CD4-positive, alpha-beta T cell (primary cell): Measurements from ENCODE around the gene RAI14. TPM values are rescaled to one million over a fixed set of nuclear protein-coding genes. Genes with fewer than 3 reads are reported as not detected.

ENCODE experiments used
- ATAC-seq: fragments of 200-7000 bp; cut with Tn5 transposase; one replicate; pipeline ENCODE4 v1.10.0; 2022; ENCODE audit warnings: mild to moderate bottlenecking; ENCODE audit not compliant: poor library complexity
- CTCF ChIA-PET: fragments of 350-600 bp; sonication (Branson Sonifier 250); formaldehyde crosslinking; loops from one replicate; lab custom pipeline; 2021; ENCODE audit warnings: antibody characterized with exemption, inconsistent platforms; lab: Charles Lee
- POLR2A ChIA-PET: fragments of 350-600 bp; sonication (Branson Sonifier 250); formaldehyde crosslinking; loops from one replicate; lab custom pipeline; 2021; ENCODE audit warnings: antibody characterized with exemption, inconsistent platforms; lab: Charles Lee
- DNase-seq, 14 experiments: peaks; one replicate each; pipeline ENCODE4 v3.0.0-alpha.2; 2013 to 2020; ENCODE audit warnings: mixed read lengths in 2 of 14
- H3K27ac ChIP-seq, 2 donors: one replicate each; pipeline versions ENCODE4 v1.5.1 to v1.7.0; 2013; ENCODE audit warnings: low read length in 2 of 2, low read depth in 1 of 2, mild to moderate bottlenecking in 1 of 2
- H3K27me3 ChIP-seq, 2 experiments: 1 replicate in 1 of 2; 2 replicates in 1 of 2; pipeline versions ENCODE4 v1.6.1 to v1.7.0; 2013; ENCODE audit warnings: low read length in 2 of 2, control low read depth in 1 of 2, mild to moderate bottlenecking in 1 of 2, moderate library complexity in 1 of 2; ENCODE audit not compliant: insufficient read depth in 2 of 2, control insufficient read depth in 1 of 2
- H3K36me3 ChIP-seq: one replicate; pipeline ENCODE4 v1.6.1; 2013; ENCODE audit warnings: low read length, control low read depth; ENCODE audit not compliant: insufficient read depth
- H3K4me1 ChIP-seq: one replicate; pipeline ENCODE4 v1.6.1; 2013; ENCODE audit warnings: low read length, control low read depth; ENCODE audit not compliant: insufficient read depth
- H3K4me3 ChIP-seq: one replicate; pipeline ENCODE4 v1.5.1; 2013; ENCODE audit warnings: mild to moderate bottlenecking, low read length, moderate library complexity
- H3K9me3 ChIP-seq, 2 experiments: 1 replicate in 1 of 2; 2 replicates in 1 of 2; pipeline versions ENCODE4 v1.6.1 to v1.7.0; 2013; ENCODE audit warnings: low read length in 2 of 2, mild to moderate bottlenecking in 2 of 2, control low read depth in 1 of 2, moderate library complexity in 1 of 2; ENCODE audit not compliant: control insufficient read depth in 1 of 2, insufficient read depth in 1 of 2
- H3K27ac Mint-ChIP-seq: one replicate; pipeline ENCODE4 v1.8.0; 2020; ENCODE audit warnings: mixed read lengths
- H3K27me3 Mint-ChIP-seq: one replicate; pipeline ENCODE4 v1.8.0; 2021; ENCODE audit warnings: mixed read lengths
- H3K36me3 Mint-ChIP-seq: one replicate; pipeline ENCODE4 v1.8.0; 2021; ENCODE audit warnings: low read depth, mixed read lengths
- H3K4me1 Mint-ChIP-seq: one replicate; pipeline ENCODE4 v1.8.0; 2021; ENCODE audit warnings: low read depth, mixed read lengths
- H3K4me3 Mint-ChIP-seq: one replicate; pipeline ENCODE4 v1.8.0; 2020; ENCODE audit warnings: mild to moderate bottlenecking, mixed read lengths
- H3K9me3 Mint-ChIP-seq: one replicate; pipeline ENCODE4 v1.8.0; 2020; ENCODE audit warnings: mixed read lengths
- intact Hi-C, 2 experiments: fragments of 100-400 bp; cut with DNase I in 1 of 2; cut with micrococcal nuclease in 1 of 2; formaldehyde crosslinking; loops; one replicate each; pipeline versions ENCODE4 v1.15.1 to v1.9.0; 2023 to 2025; cut with DNase I, micrococcal nuclease
- total RNA-seq, 174 experiments: library from RNA in 2 of 174; stranded (reverse) in 2 of 174; gene quantifications; one replicate each; pipeline ENCODE4 v1.2.3 and lab custom pipeline; 2021 to 2026
- TF ChIP-seq, protein P1 (sequence below): fragments of 200-600 bp; IDR thresholded peaks from one replicate; pipeline ENCODE4 v1.8.0; 2022; ENCODE audit warnings: antibody characterized with exemption, mild to moderate bottlenecking

Gene RAI14
- total RNA-seq, 2 experiments from 2014 or later: 0.20 to 0.60 TPM

DNA sequence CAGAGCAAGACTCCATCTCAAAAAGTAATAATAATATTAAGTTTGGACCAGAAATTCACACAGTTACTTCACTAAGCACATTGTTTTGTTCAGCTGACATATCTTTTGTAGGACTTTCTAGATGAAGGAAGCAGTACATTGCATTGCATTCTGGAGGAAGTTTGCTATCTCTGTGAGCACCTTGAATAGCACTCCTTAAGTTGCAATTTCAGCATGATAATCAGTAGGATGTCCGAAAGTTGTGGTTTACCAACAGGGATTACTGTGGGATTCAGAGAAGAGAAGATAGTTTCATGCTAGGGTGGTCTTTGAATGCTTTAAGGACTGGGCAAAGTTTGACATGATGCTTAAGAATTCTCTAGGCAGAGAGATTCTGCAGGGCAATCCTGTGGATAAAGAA, 164.5 kb downstream of the RAI14 start:
- no peak overlapping the region for H3K27ac Mint-ChIP-seq
- ChIA-PET CTCF (no interaction called here), POLR2A (no interaction called here)
- peaks cover 5% of the 10 kb centered on the region for H3K27me3 Mint-ChIP-seq
- DNase-seq: no peak
- H3K36me3 ChIP-seq: no peaks in the 10 kb centered on the region
- no peak overlapping the region for H3K27ac ChIP-seq
- H3K27me3 ChIP-seq: peaks cover 0 to 3% of the 10 kb centered on the region in 2 experiments
- intact Hi-C loops: no loop called here
- TF ChIP-seq, protein P1, sequence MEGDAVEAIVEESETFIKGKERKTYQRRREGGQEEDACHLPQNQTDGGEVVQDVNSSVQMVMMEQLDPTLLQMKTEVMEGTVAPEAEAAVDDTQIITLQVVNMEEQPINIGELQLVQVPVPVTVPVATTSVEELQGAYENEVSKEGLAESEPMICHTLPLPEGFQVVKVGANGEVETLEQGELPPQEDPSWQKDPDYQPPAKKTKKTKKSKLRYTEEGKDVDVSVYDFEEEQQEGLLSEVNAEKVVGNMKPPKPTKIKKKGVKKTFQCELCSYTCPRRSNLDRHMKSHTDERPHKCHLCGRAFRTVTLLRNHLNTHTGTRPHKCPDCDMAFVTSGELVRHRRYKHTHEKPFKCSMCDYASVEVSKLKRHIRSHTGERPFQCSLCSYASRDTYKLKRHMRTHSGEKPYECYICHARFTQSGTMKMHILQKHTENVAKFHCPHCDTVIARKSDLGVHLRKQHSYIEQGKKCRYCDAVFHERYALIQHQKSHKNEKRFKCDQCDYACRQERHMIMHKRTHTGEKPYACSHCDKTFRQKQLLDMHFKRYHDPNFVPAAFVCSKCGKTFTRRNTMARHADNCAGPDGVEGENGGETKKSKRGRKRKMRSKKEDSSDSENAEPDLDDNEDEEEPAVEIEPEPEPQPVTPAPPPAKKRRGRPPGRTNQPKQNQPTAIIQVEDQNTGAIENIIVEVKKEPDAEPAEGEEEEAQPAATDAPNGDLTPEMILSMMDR: no peak
- no peak overlapping the region for H3K4me3 ChIP-seq
- H3K4me1 ChIP-seq: no peaks in the 10 kb centered on the region
- H3K9me3 Mint-ChIP-seq: no peaks in the 10 kb centered on the region
- H3K9me3 ChIP-seq: no peaks in the 10 kb centered on the region
- no peaks in the 10 kb centered on the region for H3K4me1 Mint-ChIP-seq
- no peak for ATAC-seq
- no peaks in the 10 kb centered on the region for H3K36me3 Mint-ChIP-seq
- H3K4me3 Mint-ChIP-seq: no peak overlapping the region

DNA sequence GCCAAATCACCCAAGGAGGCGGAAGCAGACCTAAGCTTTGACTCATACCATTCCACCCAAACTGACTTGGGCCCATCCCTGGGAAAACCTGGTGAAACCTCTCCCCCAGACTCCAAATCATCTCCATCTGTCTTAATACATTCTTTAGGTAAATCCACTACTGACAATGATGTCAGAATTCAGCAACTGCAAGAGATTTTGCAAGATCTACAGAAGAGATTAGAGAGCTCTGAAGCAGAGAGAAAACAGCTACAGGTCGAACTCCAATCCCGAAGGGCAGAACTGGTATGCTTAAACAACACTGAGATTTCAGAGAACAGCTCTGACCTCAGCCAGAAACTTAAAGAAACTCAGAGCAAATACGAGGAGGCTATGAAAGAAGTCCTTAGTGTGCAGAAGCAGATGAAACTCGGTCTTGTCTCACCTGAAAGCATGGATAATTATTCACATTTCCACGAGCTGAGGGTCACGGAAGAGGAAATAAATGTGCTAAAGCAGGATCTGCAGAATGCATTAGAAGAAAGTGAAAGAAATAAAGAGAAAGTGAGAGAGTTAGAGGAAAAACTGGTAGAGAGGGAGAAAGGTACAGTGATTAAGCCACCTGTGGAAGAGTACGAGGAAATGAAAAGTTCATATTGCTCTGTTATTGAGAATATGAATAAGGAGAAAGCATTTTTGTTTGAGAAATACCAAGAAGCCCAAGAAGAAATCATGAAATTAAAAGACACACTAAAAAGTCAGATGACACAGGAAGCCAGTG, 167.0 kb downstream of the RAI14 start:
- H3K27ac ChIP-seq: no peak overlapping the region
- Mint-ChIP-seq H3K27ac (no peak overlapping the region), H3K27me3 (peaks cover 5% of the 10 kb centered on the region)

DNA sequence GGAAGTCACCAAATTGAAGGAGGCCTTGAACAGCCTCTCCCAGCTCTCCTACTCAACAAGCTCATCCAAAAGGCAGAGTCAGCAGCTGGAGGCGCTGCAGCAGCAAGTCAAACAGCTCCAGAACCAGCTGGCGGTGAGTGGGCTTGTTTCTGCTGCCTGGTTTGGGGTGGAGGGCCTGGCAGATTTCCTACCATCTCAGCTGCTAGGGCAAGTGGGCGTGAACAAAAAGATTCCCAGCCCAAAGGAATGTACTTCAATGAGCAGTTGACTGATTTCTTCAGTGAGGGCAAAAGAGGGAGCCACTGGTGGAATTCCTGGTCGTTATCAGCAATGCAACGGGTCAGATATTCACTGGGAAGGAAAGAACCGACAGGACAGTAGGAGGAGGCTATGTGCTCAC, 170.2 kb downstream of the RAI14 start:
- Mint-ChIP-seq H3K27ac (no peak overlapping the region), H3K4me3 (no peak overlapping the region), H3K36me3 (no peaks in the 10 kb centered on the region), H3K9me3 (no peaks in the 10 kb centered on the region), H3K4me1 (no peaks in the 10 kb centered on the region), H3K27me3 (peaks cover 5% of the 10 kb centered on the region)
- ChIA-PET POLR2A (no interaction called here), CTCF (no interaction called here)
- Histone ChIP-seq H3K27ac (no peak overlapping the region), H3K36me3 (no peaks in the 10 kb centered on the region), H3K4me1 (no peaks in the 10 kb centered on the region), H3K4me3 (no peak overlapping the region), H3K9me3 (no peaks in the 10 kb centered on the region), H3K27me3 (peaks cover 0 to 3% of the 10 kb centered on the region in 2 experiments)
- TF ChIP-seq, protein P1: no peak
- intact Hi-C loops: no loop called here
- DNase-seq (no peak), ATAC-seq (no peak)

More for the DNA sequence above, 167.0 kb downstream of the RAI14 start:
- H3K27me3 ChIP-seq: peaks cover 0 to 3% of the 10 kb centered on the region in 2 experiments
- Mint-ChIP-seq H3K4me1 (no peaks in the 10 kb centered on the region), H3K9me3 (no peaks in the 10 kb centered on the region), H3K4me3 (no peak overlapping the region), H3K36me3 (no peaks in the 10 kb centered on the region)
- H3K36me3 ChIP-seq: no peaks in the 10 kb centered on the region
- H3K4me3 ChIP-seq: no peak overlapping the region
- ATAC-seq: no peak
- H3K9me3 ChIP-seq: no peaks in the 10 kb centered on the region
- ChIA-PET CTCF (interaction anchor here (1.2 kb wide), 1 partner anchor 10 kb away, joined by 3 read pairs; no protein-coding TSS in a partner anchor), POLR2A (no interaction called here)
- no peak for DNase-seq
- intact Hi-C loops: no loop called here
- TF ChIP-seq, protein P1: no peak
- H3K4me1 ChIP-seq: no peaks in the 10 kb centered on the region
